Cardiac septum (tissue), 1 donor: Measurements from ENCODE around the gene BCOR. TPM values are rescaled to one million over a fixed set of nuclear protein-coding genes. Genes with fewer than 3 reads are reported as not detected.

Experiments
- DNase-seq: peaks from one replicate; pipeline ENCODE4 v3.0.0-alpha.2; 2020; ENCODE audit warnings: low spot score
- intact Hi-C: fragments of 100-400 bp; cut with DNase I; formaldehyde crosslinking; loops from one replicate; pipeline ENCODE4 v1.14.0; 2022
- total RNA-seq: library from RNA; stranded (reverse); fragmentation: NEBNext Ultra II Directional; extraction: Animal tissue kit (Norgen Biotek cat#: 25700); gene quantifications from one replicate; pipeline ENCODE4 v1.2.1, GENCODE V29; 2021
- donor health status: DM: no; HTN: no; CAD: no.

The BCOR gene
- total RNA-seq, 1 donor from 2014 or later, result 24.2 TPM

GRCh38 chrX:40088803-40089540, 8.8 kb downstream of the BCOR start:
- intact Hi-C loops, result loop anchor here (5.0 kb wide), 1 partner anchor 77 kb away; no protein-coding TSS in a partner anchor
- no peak for DNase-seq

- intact Hi-C loops, result loop anchor here (5.0 kb wide), 1 partner anchor 76 kb away; no protein-coding TSS in a partner anchor
Measured at GRCh38 chrX:40088299-40088625, 9.5 kb downstream of the BCOR start.

DNA sequence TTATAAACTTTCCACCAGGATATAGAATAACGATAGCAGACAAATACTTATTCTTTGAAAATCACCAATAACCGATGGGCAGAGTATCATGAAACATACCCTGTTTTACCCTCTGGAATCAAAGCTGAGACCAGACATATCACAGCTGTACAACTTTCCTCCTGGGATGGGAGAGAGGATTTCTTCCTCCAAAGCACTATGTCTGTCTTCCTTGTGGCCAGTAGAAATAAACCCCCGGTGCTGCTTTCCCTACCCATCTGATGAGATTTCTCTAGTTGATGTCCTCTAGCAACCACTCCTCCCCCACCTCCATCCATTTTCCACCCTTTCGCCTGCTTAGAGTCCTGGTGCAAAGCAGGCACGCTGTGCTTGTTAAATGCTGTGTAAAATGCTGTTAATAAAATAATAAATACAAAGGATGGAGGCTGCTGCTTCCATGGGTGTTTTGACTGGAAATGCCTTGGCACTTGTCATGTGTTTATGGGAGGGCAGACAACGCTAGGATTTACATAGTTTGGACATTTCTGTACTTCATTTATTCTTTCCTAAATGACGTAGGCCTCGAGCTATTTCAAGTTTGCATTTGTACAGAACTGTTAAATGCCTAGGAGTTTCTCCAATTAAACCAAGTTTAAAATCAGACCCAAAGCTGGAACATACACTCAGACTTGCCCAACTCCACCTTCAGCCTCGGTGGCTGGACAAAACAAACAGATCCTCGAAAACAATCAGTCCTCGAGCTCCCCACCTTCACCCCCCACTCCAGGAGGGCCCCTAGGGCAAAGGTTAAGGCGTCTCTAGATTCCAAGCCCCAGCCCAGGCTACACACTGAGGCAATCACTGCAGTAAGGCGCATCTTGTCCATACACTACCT, 10.1 kb downstream of the BCOR start:
- DNase-seq, result no peak
- intact Hi-C loops, result loop anchor here (5.0 kb wide), 1 partner anchor 75 kb away; no protein-coding TSS in a partner anchor

More at GRCh38 chrX:40088299-40088625, 9.5 kb downstream of the BCOR start:
- DNase-seq, result no peak

GRCh38 chrX:40086569-40087335, 11.0 kb downstream of the BCOR start:
- DNase-seq, result no peak
- intact Hi-C loops, result loop anchor here (5.0 kb wide), 1 partner anchor 74 kb away; no protein-coding TSS in a partner anchor

GRCh38 chrX:40085714-40086113, 12.0 kb downstream of the BCOR start:
- intact Hi-C loops, result loop anchor here (5.0 kb wide), 1 partner anchor 73 kb away; no protein-coding TSS in a partner anchor
- no peak for DNase-seq

DNA sequence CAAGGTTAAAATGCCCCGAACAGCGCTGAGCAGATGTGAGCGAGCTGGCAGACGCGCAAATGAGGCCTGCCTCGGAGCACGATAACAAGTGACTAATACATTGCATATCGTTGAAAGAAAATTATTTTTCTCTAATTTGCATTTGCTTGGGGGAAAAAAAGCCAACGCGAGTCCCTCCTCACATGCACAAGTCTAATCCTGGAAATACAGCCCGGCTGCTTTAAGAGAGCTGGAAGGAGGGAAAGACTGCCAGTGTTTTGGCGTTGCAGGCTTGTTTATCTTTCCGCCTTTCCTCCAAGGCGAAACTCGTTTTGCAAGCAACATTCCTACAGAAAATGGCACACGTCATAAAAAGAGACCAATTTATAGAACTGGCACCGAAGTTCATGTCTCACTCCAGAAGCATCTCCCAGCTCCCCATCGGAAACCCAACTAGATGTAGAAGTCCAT, 12.6 kb downstream of the BCOR start:
- DNase-seq, result no peak
- intact Hi-C loops, result loop anchor here (5.0 kb wide), 1 partner anchor 73 kb away; no protein-coding TSS in a partner anchor

GRCh38 chrX:40084471-40085101, 13.2 kb downstream of the BCOR start:
- DNase-seq, result no peak
- intact Hi-C loops, result loop anchor here (5.0 kb wide), 1 partner anchor 72 kb away; no protein-coding TSS in a partner anchor

DNA sequence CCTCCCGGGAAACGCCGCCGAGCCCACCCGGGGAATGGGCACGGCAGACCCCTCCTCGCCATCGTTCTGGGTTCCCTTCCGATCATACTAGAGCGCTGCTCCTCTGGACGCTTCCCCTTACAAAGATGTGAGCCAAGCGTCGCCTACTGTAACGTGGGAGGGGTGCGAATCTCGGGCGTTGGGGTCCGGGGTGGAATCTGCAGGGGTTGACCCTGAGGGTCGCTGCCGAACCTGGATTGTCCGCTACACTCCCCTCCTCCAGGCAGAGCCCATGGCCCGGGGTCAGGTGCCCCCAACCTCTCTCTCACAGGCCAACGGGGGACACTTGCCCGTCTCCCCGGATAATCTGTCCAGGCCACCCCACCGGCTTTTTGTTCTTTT, 13.8 kb downstream of the BCOR start:
- no peak for DNase-seq

GRCh38 chrX:40083120-40083978, 14.4 kb downstream of the BCOR start:
- DNase-seq, result peak; percentile 82
- intact Hi-C loops, result no loop called here

More for the DNA sequence above, 13.8 kb downstream of the BCOR start:
- intact Hi-C loops, result no loop called here

DNA sequence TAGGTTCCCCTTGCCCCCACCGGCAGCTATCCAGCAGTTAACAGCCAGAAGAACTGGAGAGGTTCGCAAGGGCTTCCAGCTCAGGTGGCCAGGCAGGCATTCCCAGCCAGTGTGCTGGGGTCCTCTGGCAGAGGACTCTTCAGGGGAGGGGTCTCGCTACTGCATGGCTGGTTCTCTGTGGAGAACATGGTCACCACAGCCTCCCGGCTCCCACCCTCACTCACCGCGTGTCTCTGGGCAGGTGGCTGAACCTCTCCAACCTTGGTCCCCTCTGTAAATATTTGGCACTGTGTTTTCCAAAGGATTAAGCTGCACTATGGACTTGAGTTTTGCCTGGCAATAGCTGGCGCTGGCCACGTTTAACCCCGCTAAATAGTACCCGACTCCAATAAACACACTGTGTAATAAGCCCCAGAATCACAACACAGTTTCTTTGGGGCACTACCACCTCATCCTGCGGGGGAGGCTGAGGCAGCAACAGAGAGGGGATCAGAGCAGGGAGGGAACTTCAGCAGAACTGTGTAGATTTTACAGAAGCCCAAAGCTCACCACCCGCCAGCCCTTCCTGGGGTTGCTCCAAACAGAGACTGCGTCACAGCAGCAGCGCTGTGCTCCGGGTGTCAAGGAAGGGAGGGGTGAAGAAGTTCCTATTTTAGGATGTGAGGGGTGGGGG, 15.2 kb downstream of the BCOR start:
- no peak for DNase-seq
- intact Hi-C loops, result no loop called here

DNA sequence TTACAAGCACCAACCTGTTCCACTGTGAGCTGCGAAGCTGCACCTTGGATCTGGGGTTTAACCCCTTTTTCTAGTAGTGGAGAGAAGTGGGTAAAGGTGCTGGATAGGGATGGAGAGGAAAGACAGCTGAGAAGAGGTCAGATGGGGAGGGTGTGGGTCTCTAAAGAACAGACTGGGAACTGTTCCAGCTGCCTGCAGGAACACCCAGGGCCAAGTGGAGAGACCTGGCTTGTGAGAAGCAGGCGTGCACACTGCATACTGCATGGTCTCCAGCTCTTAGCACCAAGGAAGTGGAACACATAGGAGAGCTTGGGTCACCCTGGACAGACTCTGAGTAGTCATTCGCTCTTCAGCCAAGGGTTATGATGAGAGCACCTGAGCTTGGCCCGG, 16.1 kb downstream of the BCOR start:
- intact Hi-C loops, result no loop called here
- no peak for DNase-seq

DNA sequence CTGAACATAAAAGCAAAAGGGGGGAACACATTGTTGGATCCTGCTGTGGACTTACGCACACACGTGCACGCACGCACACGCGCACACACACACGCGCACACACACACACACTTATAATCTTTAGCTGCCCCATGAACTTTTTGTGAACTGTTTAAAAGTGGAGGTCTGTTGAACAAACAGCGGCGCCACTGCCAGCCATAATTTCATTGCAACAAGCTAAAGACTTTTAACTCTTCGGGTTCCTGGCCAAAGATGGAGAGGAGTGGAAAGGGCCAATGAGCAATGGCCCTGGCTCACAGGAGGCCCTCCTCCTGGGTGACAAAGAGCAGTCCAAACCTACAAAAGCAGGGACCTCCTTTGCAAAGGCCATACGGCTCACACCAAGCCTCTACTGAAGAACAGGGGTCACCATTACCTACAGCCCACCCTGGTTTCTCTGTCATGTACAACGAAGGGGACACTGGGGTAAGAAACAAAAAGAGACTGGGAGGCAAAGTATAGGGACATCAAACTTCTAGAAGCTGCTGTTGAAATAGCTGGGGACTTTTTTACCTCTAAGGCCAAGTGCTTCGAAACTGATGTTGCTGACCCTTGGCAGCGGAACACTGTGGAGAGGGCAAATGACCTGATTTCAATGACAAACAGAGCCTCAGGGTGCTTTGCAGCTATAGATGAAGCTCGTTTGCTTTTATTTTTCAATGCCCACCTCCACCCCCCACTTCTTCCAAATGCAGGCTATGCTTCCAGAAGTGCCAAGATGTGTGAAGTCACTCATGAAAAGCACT, 16.7 kb downstream of the BCOR start:
- DNase-seq, result no peak
- intact Hi-C loops, result no loop called here

GRCh38 chrX:40079572-40079971, 18.2 kb downstream of the BCOR start:
- intact Hi-C loops, result no loop called here
- DNase-seq, result no peak

GRCh38 chrX:40078489-40079227, 19.1 kb downstream of the BCOR start:
- intact Hi-C loops, result no loop called here

DNA sequence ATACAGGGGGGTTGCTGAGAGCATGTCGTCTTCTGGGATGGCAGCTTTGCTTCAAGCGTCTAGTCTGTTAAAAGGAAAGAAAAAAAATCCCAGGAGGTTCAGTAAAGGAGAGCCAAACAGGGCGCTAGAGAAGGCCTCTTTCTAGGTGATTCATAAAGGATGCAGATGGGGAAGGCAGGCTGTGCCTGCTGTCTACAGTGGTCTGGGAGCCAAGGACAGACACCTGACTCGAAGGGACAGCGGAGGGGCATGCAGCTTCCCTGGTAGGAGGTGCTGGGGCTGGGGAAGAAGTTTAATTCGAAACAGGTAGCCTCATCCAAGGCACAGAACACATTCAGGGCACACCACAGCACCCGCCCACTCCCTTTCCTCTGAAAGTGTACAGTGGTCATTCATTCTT, 19.9 kb downstream of the BCOR start:
- intact Hi-C loops, result no loop called here
- no peak for DNase-seq

More at GRCh38 chrX:40078489-40079227, 19.1 kb downstream of the BCOR start:
- no peak for DNase-seq
